Brain microvascular endothelial cell (primary cell): ENCODE results near the gene STING1.
"Not testable (repeated sequence)": the region's sequence is repeated elsewhere in the genome, so short reads cannot be mapped to it uniquely, and the experiment has no call there.

Experiments used
- DNase-seq: peaks from one replicate; pipeline ENCODE4 v3.0.0-alpha.2; 2020
- H3K27ac ChIP-seq: fragments of 250-450 bp; sonication (Bioruptor Pico); 2 replicates; pipeline ENCODE4 v1.5.1; 2020; ENCODE audit warnings: mild to moderate bottlenecking, moderate library complexity
- H3K27me3 ChIP-seq: fragments of 250-450 bp; sonication (Bioruptor Pico); replicated peaks from 2 replicates; pipeline ENCODE4 v1.5.1; 2020; ENCODE audit warnings: mild to moderate bottlenecking
- H3K36me3 ChIP-seq: fragments of 250-450 bp; sonication (Bioruptor Pico); replicated peaks from 2 replicates; pipeline ENCODE4 v1.5.1; 2020; ENCODE audit warnings: mild to moderate bottlenecking
- H3K4me3 ChIP-seq: 2 replicates; pipeline ENCODE4 v1.5.1; 2011; ENCODE audit warnings: low read depth, mild to moderate bottlenecking, control low read depth, low read length, moderate library complexity
- in situ Hi-C: cut with HindIII; loops from 2 replicates; pipeline ENCODE4 v1.10.0; 2017; ENCODE audit warnings: low sequenced_read_pairs, low pct_ligation_motif_present
- TF ChIP-seq, protein P1 (sequence below): IDR thresholded peaks from 2 replicates; pipeline ENCODE4 v1.5.1; 2011; ENCODE audit warnings: low read depth, mild to moderate bottlenecking, moderate library complexity, low read length, control low read depth, inconsistent platforms; ENCODE audit errors: missing control alignments

Gene STING1

DNA sequence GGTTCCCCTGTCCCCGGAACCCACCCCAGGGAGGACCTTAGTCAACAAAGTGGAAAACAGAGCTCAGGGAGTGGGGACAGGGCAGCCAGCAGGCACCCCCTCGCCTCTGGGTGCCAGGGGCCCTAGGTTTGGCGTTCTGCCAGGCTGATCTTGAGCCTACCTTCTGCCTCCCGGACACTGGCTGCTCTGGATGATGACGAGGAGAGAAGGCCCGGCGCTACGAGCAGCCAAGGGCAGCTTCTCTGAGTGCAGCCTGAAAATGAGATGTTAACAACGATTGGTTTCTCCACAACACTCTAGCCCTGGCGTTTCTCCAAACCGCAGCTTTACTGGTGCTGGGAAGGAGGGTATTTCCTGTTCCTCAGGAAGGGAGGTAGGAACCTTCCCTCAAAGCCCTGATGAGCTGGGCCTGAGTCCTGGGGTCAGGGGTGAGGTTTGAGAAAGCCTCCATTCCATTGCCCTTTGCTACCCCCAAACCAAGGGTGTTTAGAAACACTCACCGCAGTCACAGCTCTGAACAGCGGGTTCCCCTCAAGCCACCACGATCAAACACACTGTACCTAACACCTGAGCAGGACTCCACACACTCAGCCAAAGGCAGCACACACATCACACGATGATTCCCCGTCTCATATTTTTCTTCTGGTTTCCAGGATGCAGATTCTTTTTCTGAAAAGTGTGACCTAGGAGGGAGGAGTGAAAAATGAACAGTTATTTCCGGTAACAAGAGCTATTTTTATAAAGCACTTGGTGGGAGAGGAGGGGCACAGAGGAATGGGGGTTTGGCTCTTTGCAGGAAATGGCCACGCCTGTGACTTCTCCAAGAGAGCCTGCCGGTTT is at the start of gene STING1:
TSS of gene STING1 (minus strand) at position 709 of the 840 bp plus-strand sequence. CDS start 1,054 bp downstream, outside the sequence.
- Histone ChIP-seq H3K4me3 (peak within 1 kb of the TSS; percentile 56), H3K27ac (peak within 1 kb of the TSS; percentile 93), H3K36me3 (peaks cover 10% of the 10 kb centered on the region), H3K27me3 (no peaks in the 10 kb centered on the region)
- in situ Hi-C loops, result no loop called here
- DNase-seq, result peak; percentile 94
- TF ChIP-seq, protein P1, sequence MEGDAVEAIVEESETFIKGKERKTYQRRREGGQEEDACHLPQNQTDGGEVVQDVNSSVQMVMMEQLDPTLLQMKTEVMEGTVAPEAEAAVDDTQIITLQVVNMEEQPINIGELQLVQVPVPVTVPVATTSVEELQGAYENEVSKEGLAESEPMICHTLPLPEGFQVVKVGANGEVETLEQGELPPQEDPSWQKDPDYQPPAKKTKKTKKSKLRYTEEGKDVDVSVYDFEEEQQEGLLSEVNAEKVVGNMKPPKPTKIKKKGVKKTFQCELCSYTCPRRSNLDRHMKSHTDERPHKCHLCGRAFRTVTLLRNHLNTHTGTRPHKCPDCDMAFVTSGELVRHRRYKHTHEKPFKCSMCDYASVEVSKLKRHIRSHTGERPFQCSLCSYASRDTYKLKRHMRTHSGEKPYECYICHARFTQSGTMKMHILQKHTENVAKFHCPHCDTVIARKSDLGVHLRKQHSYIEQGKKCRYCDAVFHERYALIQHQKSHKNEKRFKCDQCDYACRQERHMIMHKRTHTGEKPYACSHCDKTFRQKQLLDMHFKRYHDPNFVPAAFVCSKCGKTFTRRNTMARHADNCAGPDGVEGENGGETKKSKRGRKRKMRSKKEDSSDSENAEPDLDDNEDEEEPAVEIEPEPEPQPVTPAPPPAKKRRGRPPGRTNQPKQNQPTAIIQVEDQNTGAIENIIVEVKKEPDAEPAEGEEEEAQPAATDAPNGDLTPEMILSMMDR, result no peak

DNA sequence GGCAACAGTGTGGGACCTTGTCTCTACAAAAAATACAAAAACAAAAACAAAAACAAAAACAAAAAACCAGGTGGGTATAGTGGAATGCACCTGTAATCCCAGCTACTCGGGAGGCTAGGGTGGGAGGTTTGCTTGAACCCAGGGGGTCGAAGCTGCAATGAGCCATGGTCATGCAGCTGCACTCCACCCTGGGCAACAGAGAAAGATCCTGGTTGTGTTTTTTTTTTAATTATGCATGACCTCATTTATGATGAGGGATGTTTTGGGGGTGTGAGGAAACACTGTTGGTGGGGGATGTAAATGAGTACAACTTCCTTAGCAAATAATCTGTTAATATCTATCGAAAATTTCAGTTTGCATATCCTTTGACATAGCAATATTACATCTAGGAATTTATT is 49.2 kb upstream of the STING1 start:
- DNase-seq, result no peak
- H3K36me3 ChIP-seq, result no peaks in the 10 kb centered on the region
- TF ChIP-seq, protein P1, result no peak
- no peaks in the 10 kb centered on the region for H3K27me3 ChIP-seq
- H3K27ac ChIP-seq, result no peak overlapping the region
- no peak overlapping the region for H3K4me3 ChIP-seq
- in situ Hi-C loops, result no loop called here

- H3K4me3 ChIP-seq, H3K27ac ChIP-seq, in situ Hi-C loops, H3K27me3 ChIP-seq, DNase-seq, H3K36me3 ChIP-seq: not testable (repeated sequence)
These were observed 47.5 kb upstream of the STING1 start for GRCh38 chr5:139530079-139530478.

DNA sequence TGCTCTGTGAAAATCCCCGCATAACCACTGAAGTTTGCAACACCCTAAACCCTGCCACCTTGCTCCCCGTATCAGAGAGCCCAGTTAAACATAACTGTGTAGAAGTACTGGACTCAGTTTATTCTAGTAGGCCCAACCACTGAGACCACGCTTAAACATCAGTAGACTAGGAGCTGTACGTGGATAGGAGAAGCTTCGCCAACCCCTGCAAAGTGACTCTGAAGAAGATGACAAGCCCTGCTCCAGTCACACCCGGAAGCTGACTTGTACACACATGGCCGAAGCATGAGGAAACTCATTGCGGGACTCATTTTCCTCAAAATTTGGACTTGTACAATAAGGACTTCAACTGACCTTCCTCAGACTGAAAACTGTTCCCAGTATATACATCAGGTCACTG is 46.1 kb upstream of the STING1 start:
- DNase-seq, in situ Hi-C loops, H3K27me3 ChIP-seq: not testable (repeated sequence)

GRCh38 chr5:139527896-139528467 is 45.4 kb upstream of the STING1 start:
- H3K4me3 ChIP-seq, H3K27me3 ChIP-seq, DNase-seq, H3K36me3 ChIP-seq, in situ Hi-C loops, H3K27ac ChIP-seq: not testable (repeated sequence)

More for the DNA sequence above, 46.1 kb upstream of the STING1 start:
- not testable (repeated sequence) for H3K36me3 ChIP-seq, H3K27ac ChIP-seq, H3K4me3 ChIP-seq

GRCh38 chr5:139527090-139527470 is 44.5 kb upstream of the STING1 start:
- DNase-seq, H3K27me3 ChIP-seq, H3K27ac ChIP-seq, in situ Hi-C loops, H3K4me3 ChIP-seq, H3K36me3 ChIP-seq: not testable (repeated sequence)

DNA sequence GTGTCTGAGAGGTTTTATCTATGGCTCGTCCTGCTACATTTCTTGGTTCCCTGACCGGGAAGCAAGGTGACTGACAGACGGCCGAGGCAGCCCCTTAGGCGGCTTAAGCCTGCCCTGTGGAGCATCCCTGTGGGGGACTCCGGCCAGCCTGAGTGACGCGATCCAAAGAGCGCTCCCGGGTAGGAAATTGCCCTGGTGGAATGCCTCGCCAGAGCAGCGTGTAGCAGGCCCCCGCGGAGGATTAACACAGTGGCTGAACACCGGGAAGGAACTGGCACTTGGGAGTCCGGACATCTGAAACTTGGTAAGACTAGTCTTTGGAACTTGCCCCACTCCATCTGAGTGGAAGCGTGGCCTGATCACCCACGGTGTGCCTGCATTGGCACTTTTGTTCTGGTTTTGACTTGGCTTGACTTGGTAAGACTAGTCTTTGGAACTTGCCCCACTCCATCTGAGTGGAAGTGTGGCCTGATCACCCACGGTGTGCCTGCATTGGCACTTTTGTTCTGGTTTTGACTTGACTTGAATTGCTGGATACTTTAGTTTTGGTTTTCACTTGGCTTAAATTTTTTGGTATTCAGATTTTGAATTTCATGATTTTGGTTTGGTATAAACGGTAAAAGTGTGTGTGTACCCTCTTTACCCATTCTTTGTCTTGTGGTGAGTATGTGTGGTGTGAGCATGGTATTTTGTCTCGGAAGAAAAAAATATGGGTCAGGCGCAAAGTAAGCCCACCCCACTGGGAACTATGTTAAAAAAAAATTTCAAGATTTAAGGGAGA is 43.9 kb upstream of the STING1 start:
- DNase-seq, H3K27ac ChIP-seq, H3K4me3 ChIP-seq, in situ Hi-C loops, H3K36me3 ChIP-seq, H3K27me3 ChIP-seq: not testable (repeated sequence)

GRCh38 chr5:139525586-139526308 is 43.2 kb upstream of the STING1 start:
- H3K27ac ChIP-seq, H3K36me3 ChIP-seq, H3K27me3 ChIP-seq, in situ Hi-C loops, H3K4me3 ChIP-seq, DNase-seq: not testable (repeated sequence)
